H1 (cell line): ENCODE results near the gene OPCML. TPM values are rescaled to one million over a fixed set of nuclear protein-coding genes. Genes with fewer than 3 reads are reported as not detected.
A peak's percentile ranks its signal among the peaks of the same experiment; 100 is the strongest.

ENCODE experiments used
- CTCF ChIA-PET: fragments of 300-600 bp; sonication (Branson Sonifier 250); formaldehyde crosslinking; loops from one replicate; lab custom pipeline; 2021; ENCODE audit not compliant: partially characterized antibody; lab: Charles Lee
- POLR2A ChIA-PET: fragments of 300-600 bp; sonication (Branson Sonifier 250); formaldehyde crosslinking; loops from one replicate; lab custom pipeline; 2021; ENCODE audit warnings: inconsistent platforms; ENCODE audit not compliant: partially characterized antibody; lab: Charles Lee
- DNase-seq, 2 experiments: peaks; one replicate each; pipeline versions ENCODE4 v3.0.0 to v3.0.0-alpha.2; 2010 to 2022; ENCODE audit warnings: low spot score in 2 of 2, low read depth in 1 of 2, mixed read lengths in 1 of 2
- FAIRE-seq: peaks from 2 replicates; lab custom pipeline; 2011; peaks lifted over from hg19 to GRCh38; lab: Jason Lieb, UNC
- H2AFZ ChIP-seq: 2 replicates; pipeline ENCODE4 v1.8.1; 2012; ENCODE audit warnings: low read length, inconsistent platforms
- H2AK5ac ChIP-seq: 2 replicates; pipeline ENCODE4 v1.6.1; 2013; ENCODE audit warnings: low read depth, low read length
- H2BK120ac ChIP-seq: replicated peaks from 2 replicates; pipeline ENCODE3; 2013; ENCODE audit warnings: low read depth, low read length, inconsistent platforms
- H2BK12ac ChIP-seq: 2 replicates; pipeline ENCODE4 v1.6.1; 2013; ENCODE audit warnings: low read depth, low read length
- H2BK15ac ChIP-seq: 2 replicates; pipeline ENCODE4 v1.6.1; 2013; ENCODE audit warnings: low read length
- H2BK20ac ChIP-seq: 2 replicates; pipeline ENCODE4 v1.6.1; 2013; ENCODE audit warnings: low read length
- H2BK5ac ChIP-seq: 2 replicates; pipeline ENCODE4 v1.6.1; 2013; ENCODE audit warnings: low read depth, low read length
- H3K14ac ChIP-seq: 2 replicates; pipeline ENCODE4 v1.6.1; 2013; ENCODE audit warnings: inconsistent platforms; ENCODE audit not compliant: insufficient read length
- H3K18ac ChIP-seq: 2 replicates; pipeline ENCODE4 v1.6.1; 2013; ENCODE audit warnings: low read length; ENCODE audit errors: extremely low read depth
- H3K23ac ChIP-seq: 2 replicates; pipeline ENCODE4 v1.6.1; 2013; ENCODE audit warnings: inconsistent platforms; ENCODE audit not compliant: insufficient read length
- H3K23me2 ChIP-seq: 2 replicates; pipeline ENCODE4 v1.6.1; 2013; ENCODE audit warnings: low read depth, low read length
- H3K27ac ChIP-seq: 2 replicates; pipeline ENCODE4 v1.6.1; 2011; ENCODE audit warnings: low read depth, low read length, inconsistent platforms
- H3K27me3 ChIP-seq, 4 experiments: replicated peaks in 1 of 4; 1 replicate in 1 of 4; 2 replicates in 3 of 4; pipeline versions ENCODE4 v1.6.1 to v1.8.1; 2011 to 2013; ENCODE audit warnings: low read length in 3 of 4, mild to moderate bottlenecking in 3 of 4, inconsistent platforms in 2 of 4, mixed read lengths in 2 of 4, moderate library complexity in 1 of 4; ENCODE audit not compliant: control insufficient read depth in 3 of 4, insufficient read depth in 3 of 4; ENCODE audit errors: extremely low read depth in 1 of 4
- H3K36me3 ChIP-seq, 4 experiments: 2 replicates each; pipeline versions ENCODE4 v1.6.1 to v1.8.1; 2011 to 2013; ENCODE audit warnings: mild to moderate bottlenecking in 4 of 4, low read length in 3 of 4, moderate library complexity in 2 of 4, control low read depth in 1 of 4, inconsistent platforms in 1 of 4; ENCODE audit not compliant: insufficient read depth in 4 of 4, control insufficient read depth in 2 of 4
- H3K4ac ChIP-seq: replicated peaks from 2 replicates; pipeline ENCODE3; 2013; ENCODE audit warnings: low read length, low read depth, mixed read lengths, inconsistent platforms; ENCODE audit not compliant: insufficient read length
- H3K4me1 ChIP-seq, 4 experiments: replicated peaks in 1 of 4; 1 replicate in 1 of 4; 2 replicates in 3 of 4; pipeline versions ENCODE4 v1.6.1 to v1.8.1; 2011 to 2013; ENCODE audit warnings: low read length in 3 of 4, inconsistent platforms in 2 of 4, mixed read lengths in 1 of 4; ENCODE audit not compliant: insufficient read depth in 4 of 4, control insufficient read depth in 3 of 4
- H3K4me2 ChIP-seq, 2 experiments: 2 replicates each; pipeline versions ENCODE4 v1.6.1 to v1.8.1; 2011 to 2013; ENCODE audit warnings: low read depth in 2 of 2, low read length in 2 of 2, control low read depth in 1 of 2, inconsistent platforms in 1 of 2, mild to moderate bottlenecking in 1 of 2; ENCODE audit not compliant: insufficient read depth in 1 of 2
- H3K4me3 ChIP-seq, 4 experiments: fragments of 200-600, 300-600 bp in 1 of 4; sonication (generic), shearing (Covaris generic), sonication (Bioruptor Twin) in 1 of 4; 2 replicates each; pipeline versions ENCODE4 v1.5.1 to v1.8.1; 2011 to 2016; ENCODE audit warnings: low read length in 4 of 4, low read depth in 3 of 4, control low read depth in 2 of 4, inconsistent platforms in 2 of 4, mild to moderate bottlenecking in 2 of 4, mixed read lengths in 1 of 4, moderate library complexity in 1 of 4; ENCODE audit not compliant: insufficient read depth in 2 of 4; ENCODE audit errors: extremely low read depth in 1 of 4
- H3K56ac ChIP-seq: replicated peaks from 2 replicates; pipeline ENCODE3; 2013; ENCODE audit warnings: low read depth, mild to moderate bottlenecking, mixed read lengths, low read length, inconsistent platforms; ENCODE audit not compliant: insufficient read length
- H3K79me1 ChIP-seq: 2 replicates; pipeline ENCODE4 v1.6.1; 2013; ENCODE audit warnings: low read depth, low read length, control low read depth
- H3K79me2 ChIP-seq, 2 experiments: 2 replicates each; pipeline versions ENCODE4 v1.6.1 to v1.8.1; 2012 to 2013; ENCODE audit warnings: low read length in 2 of 2, mild to moderate bottlenecking in 2 of 2, inconsistent platforms in 1 of 2; ENCODE audit not compliant: insufficient read depth in 2 of 2, control insufficient read depth in 1 of 2
- H3K9ac ChIP-seq, 4 experiments: replicated peaks in 1 of 4; 1 replicate in 1 of 4; 2 replicates in 3 of 4; pipeline versions ENCODE4 v1.6.1 to v1.8.1; 2011 to 2013; ENCODE audit warnings: low read depth in 3 of 4, low read length in 3 of 4, control low read depth in 2 of 4, mild to moderate bottlenecking in 2 of 4, moderate library complexity in 2 of 4, inconsistent platforms in 1 of 4; ENCODE audit errors: extremely low read depth in 1 of 4
- H3K9me3 ChIP-seq, 2 experiments: 2 replicates each; pipeline versions ENCODE4 v1.6.1 to v1.8.1; 2012 to 2013; ENCODE audit warnings: mild to moderate bottlenecking in 2 of 2, moderate library complexity in 2 of 2, control low read depth in 1 of 2, inconsistent platforms in 1 of 2, low read depth in 1 of 2, low read length in 1 of 2, mixed read lengths in 1 of 2; ENCODE audit not compliant: insufficient read depth in 2 of 2
- H4K20me1 ChIP-seq, 2 experiments: replicated peaks in 1 of 2; 2 replicates each; pipeline versions ENCODE3 to v1.8.1; 2011 to 2013; ENCODE audit warnings: inconsistent platforms in 2 of 2, low read length in 2 of 2, mild to moderate bottlenecking in 1 of 2; ENCODE audit not compliant: insufficient read depth in 2 of 2, control insufficient read depth in 1 of 2
- H4K5ac ChIP-seq: 2 replicates; pipeline ENCODE4 v1.6.1; 2013; ENCODE audit warnings: low read length, low read depth, mixed read lengths, inconsistent platforms; ENCODE audit not compliant: insufficient read length
- H4K8ac ChIP-seq: 2 replicates; pipeline ENCODE4 v1.8.0; 2013; ENCODE audit warnings: mild to moderate bottlenecking, moderate library complexity, low read length, inconsistent platforms; ENCODE audit not compliant: insufficient read depth; ENCODE audit errors: extremely low read depth
- H4K91ac ChIP-seq: replicated peaks from 2 replicates; pipeline ENCODE3; 2013; ENCODE audit warnings: low read length, mixed read lengths, inconsistent platforms; ENCODE audit not compliant: insufficient read length
- JUN ChIP-seq: IDR thresholded peaks from 2 replicates; pipeline ENCODE4 v1.6.1; 2011; ENCODE audit warnings: low read depth, mild to moderate bottlenecking, improper control_type of control experiment, low read length
- KDM1A ChIP-seq: fragments of 200-600, 300-600 bp; sonication (generic); IDR thresholded peaks from 2 replicates; pipeline ENCODE4 v1.7.1; 2016; ENCODE audit warnings: mild to moderate bottlenecking, low read length, borderline replicate concordance
- MAFK ChIP-seq: IDR thresholded peaks from 2 replicates; pipeline ENCODE4 v1.6.1; 2012; ENCODE audit warnings: low read depth, mild to moderate bottlenecking, improper control_type of control experiment, low read length
- SIRT6 ChIP-seq: IDR thresholded peaks from one replicate; pipeline ENCODE4 v1.7.1; 2012; ENCODE audit warnings: low read length, inconsistent platforms
- SP1 ChIP-seq: IDR thresholded peaks from 2 replicates; pipeline ENCODE4 v1.6.1; 2011; ENCODE audit warnings: low read depth, low read length
- SUZ12 ChIP-seq: fragments of 200-600 bp; sonication (generic); IDR thresholded peaks from 2 replicates; pipeline ENCODE4 v1.6.1; 2012; ENCODE audit warnings: mild to moderate bottlenecking, inconsistent platforms, low read length, moderate library complexity, mixed read lengths
- TBP ChIP-seq: IDR thresholded peaks from 2 replicates; pipeline ENCODE4 v1.6.1; 2011; ENCODE audit warnings: low read depth, low read length, improper control_type of control experiment
- WGBS, 2 experiments: shearing (Covaris generic) in 1 of 2; methylation state at CpG; one replicate each; pipeline versions ENCODE4 v1.1.6 to v1.1.7; 2013 to 2015; ENCODE audit warnings: low lambda C conversion rate in 2 of 2, mixed read lengths in 2 of 2, inconsistent platforms in 1 of 2, low coverage in 1 of 2, missing lambda C conversion rate in 1 of 2; ENCODE audit not compliant: insufficient replicate concordance in 2 of 2, insufficient coverage in 1 of 2, insufficient read length in 1 of 2; ENCODE audit errors: extremely low coverage in 1 of 2, missing lambda C conversion rate in 1 of 2; 5-methylcytosine and 5-hydroxymethylcytosine counted together
- polyA plus RNA-seq, 7 experiments: library from polyadenylated mRNA; depleted of rRNA in 3 of 7; stranded (reverse) in 5 of 7; unstranded in 2 of 7; fragments of >200 nt in 5 of 7; fragments of 200-250 nt in 2 of 7; gene quantifications; 1 replicate in 5 of 7; 2 replicates in 1 of 7; 4 replicates in 1 of 7; pipeline versions ENCODE4 v1.2.1 to v1.2.3, GENCODE V29; 2011 to 2013; ENCODE audit warnings: missing spikeins in 2 of 7, mixed read lengths in 2 of 7
- total RNA-seq: library from RNA; stranded (reverse); fragmentation: NEBNext Ultra II Directional; extraction: Animal tissue kit (Norgen Biotek cat#: 25700); gene quantifications from 2 replicates; pipeline ENCODE4 v1.2.1, GENCODE V29; 2021
- TF ChIP-seq, protein P1 (sequence below): IDR thresholded peaks from 2 replicates; pipeline ENCODE4 v1.6.1; 2011; ENCODE audit warnings: low read depth, mild to moderate bottlenecking, low read length; ENCODE audit not compliant: insufficient read depth

The OPCML gene
- total and polyA plus RNA-seq, 2 of the 8 experiments (the other 6 are each of a cell fraction or from before 2014, with no cell fraction given): 2.3 to 3.1 TPM

DNA sequence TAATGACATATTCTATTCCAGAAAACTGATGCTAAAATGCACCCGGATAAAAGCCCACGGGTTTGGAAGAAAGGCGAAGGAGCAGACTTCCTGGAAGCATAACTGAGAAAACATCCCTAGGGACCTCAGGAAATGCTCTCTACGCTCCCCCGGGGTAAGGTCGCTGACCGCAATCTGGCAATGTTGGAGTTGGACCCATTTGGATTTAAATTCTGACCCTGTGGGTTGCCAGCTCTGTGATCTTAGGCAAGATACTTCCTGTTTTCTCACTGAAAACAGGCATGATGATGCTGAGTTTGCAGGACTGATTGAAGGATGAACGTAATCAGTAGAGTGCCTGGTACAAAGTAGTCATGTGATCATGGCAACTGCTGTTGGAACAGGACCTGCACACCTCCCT is 1107.9 kb downstream of the OPCML start:
- H2AFZ ChIP-seq: no peak overlapping the region
- no peaks in the 10 kb centered on the region for H4K20me1 ChIP-seq
- H3K14ac ChIP-seq: no peak overlapping the region
- WGBS, 2 experiments: 89% methylated on average over 8 of the region's 8 CpGs; no CpG with 5 or more reads in 1 of the 2 experiments
- no peak overlapping the region for H3K56ac ChIP-seq
- no peaks in the 10 kb centered on the region for H3K23me2 ChIP-seq
- H4K8ac ChIP-seq: no peak overlapping the region
- no peak overlapping the region for H3K27ac ChIP-seq
- H2BK120ac ChIP-seq: no peak overlapping the region
- no peak overlapping the region for H3K23ac ChIP-seq
- POLR2A ChIA-PET: no interaction called here
- TF ChIP-seq TBP (no peak), SP1 (no peak), KDM1A (no peak), SUZ12 (no peak), SIRT6 (no peak), JUN (no peak), MAFK (no peak)
- TF ChIP-seq, protein P1, sequence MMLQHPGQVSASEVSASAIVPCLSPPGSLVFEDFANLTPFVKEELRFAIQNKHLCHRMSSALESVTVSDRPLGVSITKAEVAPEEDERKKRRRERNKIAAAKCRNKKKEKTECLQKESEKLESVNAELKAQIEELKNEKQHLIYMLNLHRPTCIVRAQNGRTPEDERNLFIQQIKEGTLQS: no peak
- TF ChIP-seq, all 59 proteins: peak for 0
- Histone ChIP-seq H3K27me3 (no peaks in the 10 kb centered on the region), H3K9me3 (no peaks in the 10 kb centered on the region), H4K91ac (no peak overlapping the region), H3K4me3 (no peak overlapping the region), H3K4me2 (no peak overlapping the region), H2BK15ac (no peak overlapping the region), H3K18ac (no peak overlapping the region), H3K79me1 (no peaks in the 10 kb centered on the region), H2BK20ac (no peak overlapping the region), H2BK5ac (no peak overlapping the region), H4K5ac (no peak overlapping the region), H3K79me2 (no peaks in the 10 kb centered on the region), H3K4me1 (peaks cover 0 to 3% (median 2%) of the 10 kb centered on the region in 4 experiments; a peak in 2 of 7 replicates), H2AK5ac (peak overlapping the region; percentile 79; the same call in 1 of the 2 replicates), H3K9ac (no peak overlapping the region), H3K4ac (no peak overlapping the region), H3K36me3 (no peaks in the 10 kb centered on the region), H2BK12ac (no peak overlapping the region)
- FAIRE-seq: no peak
- DNase-seq: no peak
- CTCF ChIA-PET: no interaction called here
